ENCODE data around the gene TDRD15. TPM values are rescaled to one million over a fixed set of nuclear protein-coding genes. Genes with fewer than 3 reads are reported as not detected.

TDRD15 gene
- total RNA-seq, 8 experiments from 2014 or later = under 0.01 to 0.19 (median 0.05) TPM; not detected in 3

Other genes with a start within 250 kb of the TDRD15 start
- gene APOB, start 79.9 kb upstream of the TDRD15 start, total RNA-seq = under 1 TPM in 7 of 8 experiments, not detected in 1; under 0.01 to 0.15 (median 0.09) TPM

Measured in motor neuron (in vitro differentiated cells).